ENCODE results near the gene CACNA1C.

The CACNA1C gene

GRCh38 chr12:2662524-2662923 lies 609.7 kb downstream of the CACNA1C start:
- DNase-seq, result no peak

GRCh38 chr12:2664721-2665577 lies 612.2 kb downstream of the CACNA1C start:
- no peak for DNase-seq

- no peak for DNase-seq
Measured at GRCh38 chr12:2666411-2666810, 613.6 kb downstream of the CACNA1C start.

GRCh38 chr12:2666846-2667245 lies 614.1 kb downstream of the CACNA1C start:
- no peak for DNase-seq

- no peak for DNase-seq
Measured at GRCh38 chr12:2667716-2668440, 615.1 kb downstream of the CACNA1C start.

- DNase-seq, result no peak
Measured at GRCh38 chr12:2668816-2669215, 616.0 kb downstream of the CACNA1C start.

GRCh38 chr12:2669560-2669959 lies 616.8 kb downstream of the CACNA1C start:
- no peak for DNase-seq

GRCh38 chr12:2672863-2673262 lies 620.1 kb downstream of the CACNA1C start:
- no peak for DNase-seq

GRCh38 chr12:2673966-2674810 lies 621.4 kb downstream of the CACNA1C start:
- no peak for DNase-seq

- DNase-seq, result no peak
Measured at GRCh38 chr12:2675776-2676175, 623.0 kb downstream of the CACNA1C start.

- DNase-seq, result no peak
Measured at GRCh38 chr12:2677142-2677880, 624.5 kb downstream of the CACNA1C start.

- no peak for DNase-seq
Measured at GRCh38 chr12:2678426-2678825, 625.6 kb downstream of the CACNA1C start.

GRCh38 chr12:2679068-2679815 lies 626.5 kb downstream of the CACNA1C start:
- no peak for DNase-seq

- no peak for DNase-seq
Measured at GRCh38 chr12:2679816-2680675, 627.3 kb downstream of the CACNA1C start.

GRCh38 chr12:2680676-2681039 lies 627.9 kb downstream of the CACNA1C start:
- no peak for DNase-seq

GRCh38 chr12:2681450-2682205 lies 628.8 kb downstream of the CACNA1C start:
- no peak for DNase-seq

- no peak for DNase-seq
Measured at GRCh38 chr12:2682296-2683251, 629.8 kb downstream of the CACNA1C start.

- DNase-seq, result no peak
Measured at GRCh38 chr12:2683283-2684025, 630.7 kb downstream of the CACNA1C start.
